Pancreas (tissue), 10 donors: ENCODE measurements around the gene STRBP. TPM values are rescaled to one million over a fixed set of nuclear protein-coding genes. Genes with fewer than 3 reads are reported as not detected.

Experiments
- ATAC-seq, 4 donors: fragments of 200-7000 bp; cut with Tn5 transposase; one replicate each; pipeline versions ENCODE4 v1.8.0 to v1.9.1; 2020; ENCODE audit warnings: mild to moderate bottlenecking in 4 of 4, moderate library complexity in 4 of 4
- DNase-seq, 6 donors: peaks; one replicate each; pipeline ENCODE4 v3.0.0-alpha.2; 2020
- FAIRE-seq: peaks from 2 replicates; lab custom pipeline; 2012; peaks lifted over from hg19 to GRCh38; lab: Jason Lieb, UNC
- H3K27ac ChIP-seq, 4 donors: fragments of 200-600 bp; sonication (generic); 1 replicate in 3 of 4; 2 replicates in 1 of 4; pipeline versions ENCODE4 v1.5.0 to v1.8.0; 2020
- H3K27me3 ChIP-seq, 4 donors: fragments of 200-600 bp; one replicate each; pipeline ENCODE4 v1.8.0; 2021
- H3K36me3 ChIP-seq, 3 donors: fragments of 200-600 bp; sonication (generic) in 1 of 3; one replicate each; pipeline versions ENCODE4 v1.5.0 to v1.8.0; 2020 to 2021
- H3K4me1 ChIP-seq, 3 donors: fragments of 200-600 bp; one replicate each; pipeline ENCODE4 v1.8.0; 2021
- H3K4me3 ChIP-seq, 4 donors: fragments of 200-600 bp; sonication (generic) in 2 of 4; one replicate each; pipeline versions ENCODE4 v1.5.0 to v1.8.0; 2020 to 2021
- H3K9me3 ChIP-seq, 4 donors: fragments of 200-600 bp; one replicate each; pipeline ENCODE4 v1.8.0; 2021
- WGBS, 2 donors: extraction: QIAGEN DNeasy Blood & Tissue Kit; methylation state at CpG; one replicate each; pipeline ENCODE4 v1.1.7; 2013; 5-methylcytosine and 5-hydroxymethylcytosine counted together
- intact Hi-C, 3 donors: fragments of 100-400 bp; cut with DNase I; formaldehyde crosslinking; loops; one replicate each; pipeline versions ENCODE4 v1.11.1 to v1.14.2; 2022
- polyA plus RNA-seq, 2 donors: library from polyadenylated mRNA; stranded (reverse); fragments of 200-250 nt; gene quantifications; one replicate each; pipeline ENCODE4 v1.2.3, GENCODE V29; 2013
- total RNA-seq, 6 donors: library from RNA; stranded (reverse); fragmentation: NEBNext Ultra II Directional in 4 of 6; extraction: Animal tissue kit (Norgen Biotek cat#: 25700) in 4 of 6; gene quantifications; one replicate each; pipeline versions ENCODE4 v1.2.1 to v1.2.4, GENCODE V29; 2021 to 2023
- TF ChIP-seq, protein P1 (sequence below), 4 donors: fragments of 200-600 bp; sonication (generic) in 3 of 4; IDR thresholded peaks; one replicate each; pipeline versions ENCODE4 v1.5.0 to v1.8.0; 2021; ENCODE audit warnings: antibody characterized with exemption in 4 of 4
- donor health status: healthy with polysubstance abuse.
- donor health status: DM: no; HTN: no; CAD: no; lungs with moderate emphysema.
- donor health status: DM: no; HTN: no; CAD: no.
- donor health status: control.
- donor health status: control.
- donor health status: Bipolar disorder and iron deficiency.
- donor health status: DM: yes; HTN: yes; CAD: no.
- donor health status: DM: no; HTN: no; CAD: no.
- donor health status: DM: no; HTN: no; CAD: no.
- donor health status: DM: yes; HTN: yes; CAD: no.

Gene STRBP
- total and polyA plus RNA-seq, 8 donors: 8.0 to 17.8 (median 12.5) TPM

DNA sequence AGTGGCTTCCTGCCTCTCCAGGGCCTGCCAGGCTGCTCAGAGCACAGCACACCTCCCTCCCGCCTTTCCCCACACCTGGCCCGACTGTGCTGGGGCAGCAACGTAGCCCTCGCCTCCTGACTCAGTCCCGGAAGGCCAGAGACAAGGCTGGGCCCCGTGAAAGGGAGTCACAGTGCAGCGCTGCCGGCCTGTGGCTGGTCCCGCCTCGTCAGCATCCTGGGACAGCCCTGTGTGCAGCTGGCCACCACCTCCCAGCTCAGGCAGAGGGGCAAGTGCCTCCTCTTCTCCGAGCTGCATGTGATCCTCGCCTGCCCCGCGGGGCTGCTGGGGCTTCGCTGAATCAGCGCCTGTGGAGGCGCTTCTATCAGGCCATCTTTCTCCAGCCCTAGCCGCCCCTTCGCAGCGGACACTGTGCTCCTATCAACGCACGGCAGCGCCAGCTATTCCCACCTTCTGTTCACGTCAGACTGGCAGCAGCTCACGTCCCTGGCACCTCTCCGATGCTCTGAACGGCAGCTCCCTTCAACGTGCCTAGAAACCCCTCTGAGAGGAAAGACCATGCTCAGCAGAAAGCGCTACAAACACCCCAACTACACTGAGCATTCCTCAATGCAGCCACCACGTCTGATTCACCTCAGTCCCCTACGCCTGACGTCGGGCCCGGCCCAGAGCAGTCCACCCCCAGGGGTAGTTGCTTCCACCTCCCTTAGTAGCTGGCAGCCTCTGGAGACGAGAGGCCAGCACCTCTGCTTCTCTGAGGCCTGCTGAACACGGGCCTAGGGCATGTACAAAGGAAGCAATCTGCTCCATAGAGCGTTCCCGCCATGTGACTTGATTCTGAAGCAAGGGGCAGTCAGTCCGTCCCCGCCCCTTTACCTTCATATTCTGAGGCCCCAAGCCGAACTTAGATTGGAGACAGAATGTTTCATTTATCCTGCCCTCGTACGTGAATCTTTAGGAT is 156.1 kb downstream of the STRBP start:
- FAIRE-seq (no peak), DNase-seq (peak in 1 of 6 donors; percentile 68), ATAC-seq (peak; percentile 34 to 57 (median 53))
- TF ChIP-seq, protein P1, sequence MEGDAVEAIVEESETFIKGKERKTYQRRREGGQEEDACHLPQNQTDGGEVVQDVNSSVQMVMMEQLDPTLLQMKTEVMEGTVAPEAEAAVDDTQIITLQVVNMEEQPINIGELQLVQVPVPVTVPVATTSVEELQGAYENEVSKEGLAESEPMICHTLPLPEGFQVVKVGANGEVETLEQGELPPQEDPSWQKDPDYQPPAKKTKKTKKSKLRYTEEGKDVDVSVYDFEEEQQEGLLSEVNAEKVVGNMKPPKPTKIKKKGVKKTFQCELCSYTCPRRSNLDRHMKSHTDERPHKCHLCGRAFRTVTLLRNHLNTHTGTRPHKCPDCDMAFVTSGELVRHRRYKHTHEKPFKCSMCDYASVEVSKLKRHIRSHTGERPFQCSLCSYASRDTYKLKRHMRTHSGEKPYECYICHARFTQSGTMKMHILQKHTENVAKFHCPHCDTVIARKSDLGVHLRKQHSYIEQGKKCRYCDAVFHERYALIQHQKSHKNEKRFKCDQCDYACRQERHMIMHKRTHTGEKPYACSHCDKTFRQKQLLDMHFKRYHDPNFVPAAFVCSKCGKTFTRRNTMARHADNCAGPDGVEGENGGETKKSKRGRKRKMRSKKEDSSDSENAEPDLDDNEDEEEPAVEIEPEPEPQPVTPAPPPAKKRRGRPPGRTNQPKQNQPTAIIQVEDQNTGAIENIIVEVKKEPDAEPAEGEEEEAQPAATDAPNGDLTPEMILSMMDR (IDR thresholded peaks at IDR 0.05): no peak
- peaks cover 0 to 13% (median 0%) of the 10 kb centered on the region in 3 donors for H3K36me3 ChIP-seq
- no peaks in the 10 kb centered on the region for H3K4me1 ChIP-seq
- no peak overlapping the region for H3K27ac ChIP-seq
- intact Hi-C loops: loop anchor here in 1 of 3 donors (10.0 kb wide), 1 partner anchor 243 kb away; the partner anchor contains the start of gene CRB2
- no peak overlapping the region for H3K4me3 ChIP-seq
- H3K27me3 ChIP-seq: no peaks in the 10 kb centered on the region
- 76% methylated on average over 41 to 43 of the region's 43 CpGs for WGBS, 2 donors
- H3K9me3 ChIP-seq: no peaks in the 10 kb centered on the region

DNA sequence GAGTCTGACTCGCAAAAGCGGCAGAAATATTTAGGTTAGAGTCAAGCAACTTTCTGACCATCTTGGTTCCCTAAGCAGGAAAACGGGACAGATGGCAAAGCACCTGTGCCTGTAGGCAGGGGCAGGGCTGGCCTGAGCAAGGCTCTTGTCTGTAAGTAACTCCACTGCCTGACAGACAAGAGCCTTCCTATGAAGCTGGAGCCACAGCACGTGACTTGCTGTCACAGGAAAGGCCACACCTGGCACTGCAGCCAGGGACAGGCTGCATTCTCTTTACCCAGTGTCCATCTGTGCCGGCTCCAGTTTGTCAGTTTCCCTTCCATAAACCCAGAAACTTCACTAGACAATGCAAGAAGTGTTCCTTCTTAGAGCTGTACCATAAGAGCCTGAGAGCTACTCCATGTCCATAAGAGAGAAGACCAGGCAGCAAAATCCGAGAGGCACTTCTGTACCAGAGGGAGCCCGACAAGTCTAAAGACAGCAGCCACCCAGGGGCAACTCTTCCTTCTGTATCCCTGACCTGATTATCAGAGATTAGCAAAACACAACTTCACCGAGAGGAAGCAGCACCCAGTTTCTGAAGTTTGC is 156.9 kb downstream of the STRBP start:
- TF ChIP-seq, protein P1 (IDR thresholded peaks at IDR 0.05): no peak
- ATAC-seq (peak; percentile 56 to 82 (median 72)), FAIRE-seq (no peak), DNase-seq (peak in 1 of 6 donors; percentile 33)
- Histone ChIP-seq H3K4me3 (no peak overlapping the region), H3K9me3 (no peaks in the 10 kb centered on the region), H3K36me3 (peaks cover 0 to 13% (median 0%) of the 10 kb centered on the region in 3 donors), H3K4me1 (no peaks in the 10 kb centered on the region), H3K27ac (no peak overlapping the region), H3K27me3 (no peaks in the 10 kb centered on the region)
- WGBS, 2 donors: 47 to 52% methylated on average over 8 of the region's 8 CpGs
- intact Hi-C loops: loop anchor here in 1 of 3 donors (10.0 kb wide), 1 partner anchor 243 kb away; the partner anchor contains the start of gene CRB2

DNA sequence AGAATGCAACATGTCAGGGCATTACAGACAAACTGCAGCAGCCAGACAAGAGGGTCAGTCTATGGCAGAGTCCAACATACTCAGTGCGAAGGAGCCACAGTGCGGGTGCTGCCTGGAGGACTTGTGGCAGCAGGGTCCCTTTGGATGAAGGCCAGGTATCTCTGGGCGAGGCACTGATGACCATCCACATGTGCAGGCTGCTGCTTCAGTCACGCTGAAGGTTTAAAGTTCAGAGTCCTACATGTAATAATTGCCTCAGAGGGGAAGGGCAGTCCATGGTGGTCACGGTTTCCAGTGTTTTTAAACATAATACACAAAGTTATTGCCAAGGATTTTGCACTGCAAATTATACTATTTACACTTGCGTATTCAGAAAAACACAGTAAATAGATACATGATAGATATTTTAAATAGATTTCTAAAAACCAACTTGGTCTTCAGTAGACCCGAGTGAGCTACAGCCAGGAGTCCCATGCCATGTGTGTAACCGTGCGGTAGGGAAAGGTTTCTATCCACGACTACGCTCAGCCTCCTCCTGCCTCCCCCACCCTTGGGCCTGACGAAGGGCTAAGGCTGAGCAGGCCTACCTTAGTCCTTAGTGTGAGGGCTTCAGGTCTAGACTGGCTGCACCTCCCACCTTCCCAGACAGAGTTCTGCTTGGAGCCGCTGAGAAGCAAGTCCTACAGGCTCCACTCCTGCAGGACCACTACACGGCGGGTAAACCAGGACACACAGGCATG is 158.7 kb downstream of the STRBP start:
- H3K27ac ChIP-seq: no peak overlapping the region
- DNase-seq (no peak), ATAC-seq (no peak), FAIRE-seq (no peak)
- intact Hi-C loops: loop anchor here in 1 of 3 donors (10.0 kb wide), 1 partner anchor 245 kb away; the partner anchor contains the start of gene CRB2
- WGBS, 2 donors: 90 to 93% methylated on average over 15 of the region's 15 CpGs
- no peaks in the 10 kb centered on the region for H3K4me1 ChIP-seq
- TF ChIP-seq, protein P1 (IDR thresholded peaks at IDR 0.05): no peak
- no peak overlapping the region for H3K4me3 ChIP-seq
- H3K27me3 ChIP-seq: no peaks in the 10 kb centered on the region
- H3K36me3 ChIP-seq: peaks cover 0 to 13% (median 2%) of the 10 kb centered on the region in 3 donors
- no peaks in the 10 kb centered on the region for H3K9me3 ChIP-seq

DNA sequence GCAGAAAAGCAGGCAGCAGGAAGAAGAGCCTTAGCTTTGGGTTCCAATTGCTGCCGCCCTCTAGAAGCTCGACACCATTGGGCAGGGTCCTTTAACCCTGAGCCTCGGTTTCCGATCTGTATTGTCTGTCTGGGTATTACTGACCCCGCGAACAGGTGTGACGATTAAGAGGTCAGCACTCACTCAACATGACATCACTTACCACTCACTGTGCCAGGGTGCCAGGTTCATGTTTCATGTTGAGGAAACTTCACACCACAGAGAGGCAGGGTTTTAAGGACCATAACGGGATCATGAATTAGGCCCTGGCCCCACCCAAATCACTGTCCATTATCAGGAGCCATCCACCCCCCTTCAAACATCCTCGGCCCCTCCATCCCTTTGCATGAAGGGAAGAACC is 159.4 kb downstream of the STRBP start:
- WGBS, 2 donors: 86 to 88% methylated on average over 9 of the region's 9 CpGs
- H3K4me1 ChIP-seq: no peaks in the 10 kb centered on the region

More for the DNA sequence above, 159.4 kb downstream of the STRBP start:
- H3K27ac ChIP-seq: no peak overlapping the region
- no peaks in the 10 kb centered on the region for H3K27me3 ChIP-seq
- FAIRE-seq (no peak), ATAC-seq (no peak), DNase-seq (no peak)
- TF ChIP-seq, protein P1 (IDR thresholded peaks at IDR 0.05): no peak
- intact Hi-C loops: no loop called here
- no peak overlapping the region for H3K4me3 ChIP-seq
- peaks cover 0 to 13% (median 2%) of the 10 kb centered on the region in 3 donors for H3K36me3 ChIP-seq
- H3K9me3 ChIP-seq: no peaks in the 10 kb centered on the region
